Liver (tissue), 3 donors: Measurements from ENCODE around the gene ERC2.

ENCODE experiments used
- FOXA1 ChIP-seq: IDR thresholded peaks from 2 replicates; pipeline ENCODE4 v1.6.1; 2016; ENCODE audit warnings: antibody characterized with exemption
- GABPA ChIP-seq, 2 donors: IDR thresholded peaks in 1 of 2; conservative IDR thresholded peaks in 1 of 2; 2 replicates each; pipeline ENCODE4 v1.6.1; 2016; ENCODE audit warnings: antibody characterized with exemption in 2 of 2, mild to moderate bottlenecking in 1 of 2, moderate library complexity in 1 of 2
- HNF4G ChIP-seq: IDR thresholded peaks from 2 replicates; pipeline ENCODE4 v1.6.1; 2016; ENCODE audit warnings: antibody characterized with exemption
- JUND ChIP-seq, 2 donors: IDR thresholded peaks; 2 replicates each; pipeline ENCODE4 v1.6.1; 2016; ENCODE audit warnings: antibody characterized with exemption in 2 of 2
- RAD21 ChIP-seq, 2 donors: IDR thresholded peaks; 2 replicates each; pipeline ENCODE4 v1.6.1; 2016; ENCODE audit warnings: antibody characterized with exemption in 2 of 2, mild to moderate bottlenecking in 2 of 2
- RXRA ChIP-seq, 2 donors: IDR thresholded peaks; 2 replicates each; pipeline ENCODE4 v1.6.1; 2017 to 2018; ENCODE audit warnings: antibody characterized with exemption in 2 of 2, mild to moderate bottlenecking in 1 of 2
- SP1 ChIP-seq: IDR thresholded peaks from 2 replicates; pipeline ENCODE4 v1.6.1; 2018; ENCODE audit warnings: antibody characterized with exemption, mild to moderate bottlenecking
- TAF1 ChIP-seq: conservative IDR thresholded peaks from 2 replicates; pipeline ENCODE4 v1.6.1; 2016; ENCODE audit warnings: antibody characterized with exemption, mild to moderate bottlenecking
- YY1 ChIP-seq: IDR thresholded peaks from 2 replicates; pipeline ENCODE4 v1.6.1; 2016; ENCODE audit warnings: antibody characterized with exemption, mild to moderate bottlenecking
- TF ChIP-seq, protein P1 (sequence below): fragments of 150-350 bp; IDR thresholded peaks from 2 replicates; pipeline ENCODE4 v1.5.1; 2017; ENCODE audit warnings: improper control_type of control experiment, low read depth, low read length; ENCODE audit not compliant: missing input control
- TF ChIP-seq, protein P2 (sequence below): IDR thresholded peaks from 2 replicates; pipeline ENCODE4 v1.6.1; 2016; ENCODE audit warnings: antibody characterized with exemption
- TF ChIP-seq, protein P3 (sequence below): IDR thresholded peaks from 2 replicates; pipeline ENCODE4 v1.6.1; 2016; ENCODE audit warnings: antibody characterized with exemption
- TF ChIP-seq, protein P4 (sequence below): IDR thresholded peaks from 2 replicates; pipeline ENCODE4 v1.6.1; 2016; ENCODE audit warnings: antibody characterized with exemption
- TF ChIP-seq, protein P5 (sequence below): IDR thresholded peaks from 2 replicates; pipeline ENCODE4 v1.6.1; 2016; ENCODE audit warnings: antibody characterized with exemption, mild to moderate bottlenecking
- donor health status: healthy.
- donor health status: healthy.

DNA sequence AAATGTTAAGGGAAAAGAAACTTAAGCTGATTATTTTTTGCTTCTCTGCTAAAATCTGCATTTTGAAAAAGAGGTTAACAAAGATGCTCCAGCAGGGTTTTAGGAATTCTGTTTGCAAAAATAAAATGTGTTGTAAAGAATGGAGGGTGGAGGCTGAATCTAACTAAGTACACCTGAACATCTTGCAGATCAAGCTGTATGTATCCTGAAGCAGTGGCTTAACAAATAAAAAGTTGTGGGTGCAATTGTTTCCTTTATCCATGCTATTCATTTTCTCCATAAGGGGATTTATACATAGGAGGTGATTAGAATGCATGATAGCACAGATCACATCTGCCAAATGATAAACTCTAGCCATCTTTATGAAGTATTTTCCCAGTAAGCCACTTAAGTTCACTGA is 466.3 kb downstream of the ERC2 start:
- TF ChIP-seq, protein P1, sequence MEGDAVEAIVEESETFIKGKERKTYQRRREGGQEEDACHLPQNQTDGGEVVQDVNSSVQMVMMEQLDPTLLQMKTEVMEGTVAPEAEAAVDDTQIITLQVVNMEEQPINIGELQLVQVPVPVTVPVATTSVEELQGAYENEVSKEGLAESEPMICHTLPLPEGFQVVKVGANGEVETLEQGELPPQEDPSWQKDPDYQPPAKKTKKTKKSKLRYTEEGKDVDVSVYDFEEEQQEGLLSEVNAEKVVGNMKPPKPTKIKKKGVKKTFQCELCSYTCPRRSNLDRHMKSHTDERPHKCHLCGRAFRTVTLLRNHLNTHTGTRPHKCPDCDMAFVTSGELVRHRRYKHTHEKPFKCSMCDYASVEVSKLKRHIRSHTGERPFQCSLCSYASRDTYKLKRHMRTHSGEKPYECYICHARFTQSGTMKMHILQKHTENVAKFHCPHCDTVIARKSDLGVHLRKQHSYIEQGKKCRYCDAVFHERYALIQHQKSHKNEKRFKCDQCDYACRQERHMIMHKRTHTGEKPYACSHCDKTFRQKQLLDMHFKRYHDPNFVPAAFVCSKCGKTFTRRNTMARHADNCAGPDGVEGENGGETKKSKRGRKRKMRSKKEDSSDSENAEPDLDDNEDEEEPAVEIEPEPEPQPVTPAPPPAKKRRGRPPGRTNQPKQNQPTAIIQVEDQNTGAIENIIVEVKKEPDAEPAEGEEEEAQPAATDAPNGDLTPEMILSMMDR = no peak
- no peak for TF ChIP-seq YY1
- no peak for TF ChIP-seq TAF1
- no peak for TF ChIP-seq GABPA (IDR thresholded peaks at IDR 0.05 in 1 of 2, conservative IDR thresholded peaks at IDR 0.05 in 1 of 2)
- TF ChIP-seq, protein P2, sequence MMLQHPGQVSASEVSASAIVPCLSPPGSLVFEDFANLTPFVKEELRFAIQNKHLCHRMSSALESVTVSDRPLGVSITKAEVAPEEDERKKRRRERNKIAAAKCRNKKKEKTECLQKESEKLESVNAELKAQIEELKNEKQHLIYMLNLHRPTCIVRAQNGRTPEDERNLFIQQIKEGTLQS = no peak
- TF ChIP-seq, protein P3, sequence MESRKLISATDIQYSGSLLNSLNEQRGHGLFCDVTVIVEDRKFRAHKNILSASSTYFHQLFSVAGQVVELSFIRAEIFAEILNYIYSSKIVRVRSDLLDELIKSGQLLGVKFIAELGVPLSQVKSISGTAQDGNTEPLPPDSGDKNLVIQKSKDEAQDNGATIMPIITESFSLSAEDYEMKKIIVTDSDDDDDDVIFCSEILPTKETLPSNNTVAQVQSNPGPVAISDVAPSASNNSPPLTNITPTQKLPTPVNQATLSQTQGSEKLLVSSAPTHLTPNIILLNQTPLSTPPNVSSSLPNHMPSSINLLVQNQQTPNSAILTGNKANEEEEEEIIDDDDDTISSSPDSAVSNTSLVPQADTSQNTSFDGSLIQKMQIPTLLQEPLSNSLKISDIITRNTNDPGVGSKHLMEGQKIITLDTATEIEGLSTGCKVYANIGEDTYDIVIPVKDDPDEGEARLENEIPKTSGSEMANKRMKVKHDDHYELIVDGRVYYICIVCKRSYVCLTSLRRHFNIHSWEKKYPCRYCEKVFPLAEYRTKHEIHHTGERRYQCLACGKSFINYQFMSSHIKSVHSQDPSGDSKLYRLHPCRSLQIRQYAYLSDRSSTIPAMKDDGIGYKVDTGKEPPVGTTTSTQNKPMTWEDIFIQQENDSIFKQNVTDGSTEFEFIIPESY = no peak
- TF ChIP-seq JUND (IDR thresholded peaks at IDR 0.05) = no peak
- TF ChIP-seq, protein P4, sequence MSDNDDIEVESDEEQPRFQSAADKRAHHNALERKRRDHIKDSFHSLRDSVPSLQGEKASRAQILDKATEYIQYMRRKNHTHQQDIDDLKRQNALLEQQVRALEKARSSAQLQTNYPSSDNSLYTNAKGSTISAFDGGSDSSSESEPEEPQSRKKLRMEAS = no peak
- no peak for TF ChIP-seq FOXA1
- no peak for TF ChIP-seq HNF4G
- TF ChIP-seq RAD21 (IDR thresholded peaks at IDR 0.05) = no peak
- TF ChIP-seq, protein P5, sequence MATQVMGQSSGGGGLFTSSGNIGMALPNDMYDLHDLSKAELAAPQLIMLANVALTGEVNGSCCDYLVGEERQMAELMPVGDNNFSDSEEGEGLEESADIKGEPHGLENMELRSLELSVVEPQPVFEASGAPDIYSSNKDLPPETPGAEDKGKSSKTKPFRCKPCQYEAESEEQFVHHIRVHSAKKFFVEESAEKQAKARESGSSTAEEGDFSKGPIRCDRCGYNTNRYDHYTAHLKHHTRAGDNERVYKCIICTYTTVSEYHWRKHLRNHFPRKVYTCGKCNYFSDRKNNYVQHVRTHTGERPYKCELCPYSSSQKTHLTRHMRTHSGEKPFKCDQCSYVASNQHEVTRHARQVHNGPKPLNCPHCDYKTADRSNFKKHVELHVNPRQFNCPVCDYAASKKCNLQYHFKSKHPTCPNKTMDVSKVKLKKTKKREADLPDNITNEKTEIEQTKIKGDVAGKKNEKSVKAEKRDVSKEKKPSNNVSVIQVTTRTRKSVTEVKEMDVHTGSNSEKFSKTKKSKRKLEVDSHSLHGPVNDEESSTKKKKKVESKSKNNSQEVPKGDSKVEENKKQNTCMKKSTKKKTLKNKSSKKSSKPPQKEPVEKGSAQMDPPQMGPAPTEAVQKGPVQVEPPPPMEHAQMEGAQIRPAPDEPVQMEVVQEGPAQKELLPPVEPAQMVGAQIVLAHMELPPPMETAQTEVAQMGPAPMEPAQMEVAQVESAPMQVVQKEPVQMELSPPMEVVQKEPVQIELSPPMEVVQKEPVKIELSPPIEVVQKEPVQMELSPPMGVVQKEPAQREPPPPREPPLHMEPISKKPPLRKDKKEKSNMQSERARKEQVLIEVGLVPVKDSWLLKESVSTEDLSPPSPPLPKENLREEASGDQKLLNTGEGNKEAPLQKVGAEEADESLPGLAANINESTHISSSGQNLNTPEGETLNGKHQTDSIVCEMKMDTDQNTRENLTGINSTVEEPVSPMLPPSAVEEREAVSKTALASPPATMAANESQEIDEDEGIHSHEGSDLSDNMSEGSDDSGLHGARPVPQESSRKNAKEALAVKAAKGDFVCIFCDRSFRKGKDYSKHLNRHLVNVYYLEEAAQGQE = no peak
- TF ChIP-seq SP1 = no peak
- TF ChIP-seq RXRA (IDR thresholded peaks at IDR 0.05) = no peak
